HG03103 (cell line): ENCODE measurements around the gene CEP126.
"Not testable (repeated sequence)": the region's sequence is repeated elsewhere in the genome, so short reads cannot be mapped to it uniquely, and the experiment has no call there.

ENCODE experiments used
- ATAC-seq: cut with Tn5 transposase; IDR thresholded peaks from one replicate; pipeline ENCODE4 v1.9.1; 2021; ENCODE audit warnings: low read depth; ENCODE audit not compliant: unreplicated experiment

CEP126 gene

GRCh38 chr11:101929294-101929915 lies 14.6 kb downstream of the CEP126 start:
- ATAC-seq, result no peak

GRCh38 chr11:101931692-101932091 lies 16.9 kb downstream of the CEP126 start:
- ATAC-seq, result no peak

GRCh38 chr11:101940901-101941520 lies 26.2 kb downstream of the CEP126 start:
- no peak for ATAC-seq

GRCh38 chr11:101944923-101945322 lies 30.1 kb downstream of the CEP126 start:
- ATAC-seq, result no peak

- no peak for ATAC-seq
Observed at GRCh38 chr11:101945448-101945847, 30.6 kb downstream of the CEP126 start.

- no peak for ATAC-seq
Observed at GRCh38 chr11:101949680-101950220, 34.9 kb downstream of the CEP126 start.

- no peak for ATAC-seq
Observed at GRCh38 chr11:101955278-101955677, 40.5 kb downstream of the CEP126 start.

- ATAC-seq, result no peak
Observed at GRCh38 chr11:101955701-101956100, 40.9 kb downstream of the CEP126 start.

- ATAC-seq, result no peak
Observed at GRCh38 chr11:101960231-101960630, 45.4 kb downstream of the CEP126 start.

- ATAC-seq, result not testable (repeated sequence)
Observed at GRCh38 chr11:101964200-101964599, 49.4 kb downstream of the CEP126 start.

- no peak for ATAC-seq
Observed at GRCh38 chr11:101974255-101974654, 59.4 kb downstream of the CEP126 start.

- ATAC-seq, result no peak
Observed at GRCh38 chr11:101974771-101975170, 60.0 kb downstream of the CEP126 start.

GRCh38 chr11:101975734-101976133 lies 60.9 kb downstream of the CEP126 start:
- ATAC-seq, result no peak

- no peak for ATAC-seq
Observed at GRCh38 chr11:101987370-101987769, 72.6 kb downstream of the CEP126 start.

- ATAC-seq, result no peak
Observed at GRCh38 chr11:101993172-101993571, 78.4 kb downstream of the CEP126 start.

- not testable (repeated sequence) for ATAC-seq
Observed at GRCh38 chr11:101994052-101994469, 79.3 kb downstream of the CEP126 start.

- ATAC-seq, result no peak
Observed at GRCh38 chr11:101996111-101996510, 81.3 kb downstream of the CEP126 start.

GRCh38 chr11:102001657-102002338 lies 87.0 kb downstream of the CEP126 start:
- no peak for ATAC-seq

- ATAC-seq, result no peak
Observed at GRCh38 chr11:102004220-102004619, 89.4 kb downstream of the CEP126 start.

- no peak for ATAC-seq
Observed at GRCh38 chr11:102005306-102005705, 90.5 kb downstream of the CEP126 start.

GRCh38 chr11:102006835-102007566 lies 92.2 kb downstream of the CEP126 start:
- ATAC-seq, result no peak
